HepG2 (cell line): ENCODE results near the gene TMTC4. TPM values are rescaled to one million over a fixed set of nuclear protein-coding genes. Genes with fewer than 3 reads are reported as not detected.

ENCODE experiments used
- ADNP ChIP-seq: sonication (generic); formaldehyde crosslinking; IDR thresholded peaks from 2 replicates; pipeline ENCODE4 v1.4.0; 2020; ENCODE audit warnings: missing genetic modification reagents
- AFF4 ChIP-seq: sonication (generic); formaldehyde crosslinking; IDR thresholded peaks from 2 replicates; pipeline ENCODE4 v1.4.0; 2020; ENCODE audit warnings: missing genetic modification reagents
- ASH2L ChIP-seq: fragments of 300-600, 200-600 bp; sonication (generic); IDR thresholded peaks from 2 replicates; pipeline ENCODE4 v1.7.0; 2017; ENCODE audit warnings: low read depth, mild to moderate bottlenecking, moderate library complexity, mixed read lengths, low read length; ENCODE audit not compliant: insufficient read length
- DNMT1 ChIP-seq: sonication (generic); formaldehyde crosslinking; IDR thresholded peaks from 2 replicates; pipeline ENCODE4 v1.5.1; 2020; ENCODE audit warnings: mild to moderate bottlenecking, missing genetic modification reagents
- ERF ChIP-seq: IDR thresholded peaks from 2 replicates; pipeline ENCODE4 v1.6.1; 2018; ENCODE audit warnings: missing biosample characterization, missing genetic modification reagents
- HNF1A ChIP-seq, 2 experiments: sonication (generic) in 1 of 2; formaldehyde crosslinking in 1 of 2; IDR thresholded peaks; 2 replicates each; pipeline versions ENCODE4 v1.4.0 to v1.6.1; 2016 to 2020; ENCODE audit warnings: borderline replicate concordance in 1 of 2, low read depth in 1 of 2, mild to moderate bottlenecking in 1 of 2, missing genetic modification reagents in 1 of 2
- LCORL ChIP-seq, 2 experiments: fragments of 450-650 bp in 1 of 2; sonication (generic) in 1 of 2; formaldehyde crosslinking in 1 of 2; IDR thresholded peaks; 2 replicates each; pipeline versions ENCODE4 v1.5.0 to v1.6.1; 2017 to 2020; ENCODE audit warnings: antibody characterized with exemption in 1 of 2, missing genetic modification reagents in 1 of 2
- NFATC3 ChIP-seq: sonication (generic); formaldehyde crosslinking; IDR thresholded peaks from 2 replicates; pipeline ENCODE4 v1.5.1; 2020; ENCODE audit warnings: mild to moderate bottlenecking, missing genetic modification reagents
- NR1H2 ChIP-seq: sonication (generic); formaldehyde crosslinking; IDR thresholded peaks from 2 replicates; pipeline ENCODE4 v1.8.1; 2022; ENCODE audit warnings: low read depth, missing genetic modification reagents, borderline replicate concordance
- PHB2 ChIP-seq: fragments of 450-650 bp; IDR thresholded peaks from 2 replicates; pipeline ENCODE4 v1.6.1; 2018; ENCODE audit not compliant: partially characterized antibody
- TGIF2 ChIP-seq: IDR thresholded peaks from 2 replicates; pipeline ENCODE4 v1.6.1; 2016; ENCODE audit warnings: control low read depth, missing compliant biosample characterization
- ZBTB25 ChIP-seq: IDR thresholded peaks from 2 replicates; pipeline ENCODE4 v1.6.1; 2018; ENCODE audit warnings: missing genetic modification reagents
- ZNF33B ChIP-seq: sonication (generic); formaldehyde crosslinking; IDR thresholded peaks from 2 replicates; pipeline ENCODE4 v1.5.1; 2020; ENCODE audit warnings: mild to moderate bottlenecking, missing genetic modification reagents
- ZNF484 ChIP-seq: sonication (generic); formaldehyde crosslinking; IDR thresholded peaks from 2 replicates; pipeline ENCODE4 v1.5.1; 2020; ENCODE audit warnings: mild to moderate bottlenecking, low read depth, missing genetic modification reagents, borderline replicate concordance
- ZNF567 ChIP-seq: sonication (generic); formaldehyde crosslinking; IDR thresholded peaks from 2 replicates; pipeline ENCODE4 v1.8.1; 2023; ENCODE audit warnings: mild to moderate bottlenecking, missing genetic modification reagents, borderline replicate concordance
- ZNF841 ChIP-seq: sonication (generic); formaldehyde crosslinking; IDR thresholded peaks from 2 replicates; pipeline ENCODE4 v1.8.1; 2023; ENCODE audit warnings: missing genetic modification reagents, borderline replicate concordance
- polyA plus RNA-seq, 8 experiments: library from polyadenylated mRNA; depleted of rRNA in 3 of 8; stranded (reverse) in 7 of 8; unstranded in 1 of 8; fragments of >200 nt; fragmentation: Illumina TruSeq in 4 of 8; extraction: Trizol in 4 of 8; gene quantifications; 2 replicates each; pipeline versions ENCODE4 v1.2.1 to v1.2.3, GENCODE V29; 2011 to 2016; ENCODE audit warnings: low read depth in 4 of 8, missing spikeins in 1 of 8, mixed read lengths in 1 of 8; ENCODE audit not compliant: insufficient read depth in 1 of 8
- total RNA-seq, 5 experiments: library from RNA; depleted of rRNA; stranded (reverse); fragments of >200 nt; fragmentation: Illumina TruSeq; extraction: Trizol; gene quantifications; 2 replicates each; pipeline ENCODE4 v1.2.3, GENCODE V29; 2016; ENCODE audit warnings: low read depth in 1 of 5
- TF ChIP-seq, protein P1 (sequence below): sonication (generic); formaldehyde crosslinking; IDR thresholded peaks from 2 replicates; pipeline ENCODE4 v1.4.0; 2020; ENCODE audit warnings: low read depth, mild to moderate bottlenecking, missing genetic modification reagents

TMTC4 gene
- total and polyA plus RNA-seq, 2 of the 13 experiments (the other 11 are each of a cell fraction or from before 2014, with no cell fraction given): 16.0 to 22.6 TPM

- TF ChIP-seq HNF1A (IDR thresholded peaks at IDR 0.05; ENCODE audit: low read depth) (no peak), HNF1A (CRISPR knock-in tag; IDR thresholded peaks at IDR 0.05; ENCODE audit: borderline replicate concordance) (peak; percentile 64; the same call in 1 of the 2 replicates), AFF4 (CRISPR knock-in tag) (no peak), ZNF567 (CRISPR knock-in tag) (no peak), NFATC3 (CRISPR knock-in tag) (no peak), ZNF841 (0 out of 2 replicates have a peak, but pooled peaks have one; percentile 53), ZNF484 (no peak), ZBTB25 (CRISPR knock-in tag) (no peak; the same call in 1 of the 2 replicates), PHB2 (no peak), LCORL (IDR thresholded peaks at IDR 0.05) (no peak), LCORL (CRISPR knock-in tag; IDR thresholded peaks at IDR 0.05) (no peak), ZNF33B (CRISPR knock-in tag) (no peak; the same call in 1 of the 2 replicates), DNMT1 (peak; percentile 78; the same call in 1 of the 2 replicates), ERF (CRISPR knock-in tag) (peak; percentile 76), NR1H2 (CRISPR knock-in tag) (peak; percentile 53; the same call in 1 of the 2 replicates), TGIF2 (CRISPR knock-in tag) (no peak), ADNP (CRISPR knock-in tag) (no peak; the same call in 1 of the 2 replicates), ASH2L (no peak)
- TF ChIP-seq, protein P1, sequence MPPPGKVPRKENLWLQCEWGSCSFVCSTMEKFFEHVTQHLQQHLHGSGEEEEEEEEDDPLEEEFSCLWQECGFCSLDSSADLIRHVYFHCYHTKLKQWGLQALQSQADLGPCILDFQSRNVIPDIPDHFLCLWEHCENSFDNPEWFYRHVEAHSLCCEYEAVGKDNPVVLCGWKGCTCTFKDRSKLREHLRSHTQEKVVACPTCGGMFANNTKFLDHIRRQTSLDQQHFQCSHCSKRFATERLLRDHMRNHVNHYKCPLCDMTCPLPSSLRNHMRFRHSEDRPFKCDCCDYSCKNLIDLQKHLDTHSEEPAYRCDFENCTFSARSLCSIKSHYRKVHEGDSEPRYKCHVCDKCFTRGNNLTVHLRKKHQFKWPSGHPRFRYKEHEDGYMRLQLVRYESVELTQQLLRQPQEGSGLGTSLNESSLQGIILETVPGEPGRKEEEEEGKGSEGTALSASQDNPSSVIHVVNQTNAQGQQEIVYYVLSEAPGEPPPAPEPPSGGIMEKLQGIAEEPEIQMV (CRISPR knock-in tag): no peak; the same call in none of the 2 replicates
These were observed 86.0 kb downstream of the TMTC4 start, which contains the start of gene GGACT (continued) for GRCh38 chr13:100588331-100589177.
